ENCODE results near the gene BTBD9. TPM values are rescaled to one million over a fixed set of nuclear protein-coding genes. Genes with fewer than 3 reads are reported as not detected.

BTBD9 gene
- total RNA-seq, 4 donors from 2014 or later: 17.3 to 50.3 (median 37.8) TPM

GRCh38 chr6:38476141-38476540, 163.6 kb downstream of the BTBD9 start:
- H3K4me3 ChIP-seq: no peak overlapping the region
- no peak overlapping the region for H3K27ac ChIP-seq
- H3K27me3 ChIP-seq: no peaks in the 10 kb centered on the region
- DNase-seq: no peak
- TF ChIP-seq CTCF (IDR thresholded peaks at IDR 0.05) (no peak), POLR2A (IDR thresholded peaks at IDR 0.05) (no peak)
- H3K36me3 ChIP-seq: no peaks in the 10 kb centered on the region
- H3K9me3 ChIP-seq: no peaks in the 10 kb centered on the region
- H3K4me1 ChIP-seq: no peaks in the 10 kb centered on the region

GRCh38 chr6:38470548-38470947, 169.2 kb downstream of the BTBD9 start:
- DNase-seq: no peak
- H3K36me3 ChIP-seq: no peaks in the 10 kb centered on the region
- no peaks in the 10 kb centered on the region for H3K27me3 ChIP-seq
- no peak for TF ChIP-seq CTCF (IDR thresholded peaks at IDR 0.05)
- TF ChIP-seq POLR2A (IDR thresholded peaks at IDR 0.05): no peak
- no peaks in the 10 kb centered on the region for H3K4me1 ChIP-seq
- no peak overlapping the region for H3K27ac ChIP-seq
- no peak overlapping the region for H3K4me3 ChIP-seq
- H3K9me3 ChIP-seq: no peaks in the 10 kb centered on the region

- H3K27me3 ChIP-seq: no peaks in the 10 kb centered on the region
- no peak overlapping the region for H3K4me3 ChIP-seq
- no peaks in the 10 kb centered on the region for H3K36me3 ChIP-seq
- no peak overlapping the region for H3K27ac ChIP-seq
- TF ChIP-seq POLR2A (IDR thresholded peaks at IDR 0.05) (no peak), CTCF (IDR thresholded peaks at IDR 0.05) (no peak)
- no peaks in the 10 kb centered on the region for H3K9me3 ChIP-seq
- no peak for DNase-seq
- no peaks in the 10 kb centered on the region for H3K4me1 ChIP-seq
Observed at GRCh38 chr6:38467566-38467965, 172.2 kb downstream of the BTBD9 start.

- Histone ChIP-seq H3K27ac (no peak overlapping the region), H3K4me1 (no peaks in the 10 kb centered on the region), H3K27me3 (no peaks in the 10 kb centered on the region), H3K4me3 (no peak overlapping the region), H3K9me3 (no peaks in the 10 kb centered on the region), H3K36me3 (no peaks in the 10 kb centered on the region)
- DNase-seq: no peak
- TF ChIP-seq POLR2A (IDR thresholded peaks at IDR 0.05): no peak
- no peak for TF ChIP-seq CTCF (IDR thresholded peaks at IDR 0.05)
Observed at GRCh38 chr6:38460186-38460585, 179.5 kb downstream of the BTBD9 start.

- no peaks in the 10 kb centered on the region for H3K27me3 ChIP-seq
- no peaks in the 10 kb centered on the region for H3K36me3 ChIP-seq
- H3K4me3 ChIP-seq: no peak overlapping the region
- no peak overlapping the region for H3K27ac ChIP-seq
- H3K9me3 ChIP-seq: no peaks in the 10 kb centered on the region
- no peaks in the 10 kb centered on the region for H3K4me1 ChIP-seq
- DNase-seq: no peak
- TF ChIP-seq CTCF (IDR thresholded peaks at IDR 0.05) (no peak), POLR2A (IDR thresholded peaks at IDR 0.05) (no peak)
Observed at GRCh38 chr6:38459291-38459690, 180.4 kb downstream of the BTBD9 start.

GRCh38 chr6:38453861-38454260, 185.9 kb downstream of the BTBD9 start:
- H3K4me3 ChIP-seq: no peak overlapping the region
- no peaks in the 10 kb centered on the region for H3K4me1 ChIP-seq
- no peak overlapping the region for H3K27ac ChIP-seq
- TF ChIP-seq POLR2A (IDR thresholded peaks at IDR 0.05) (no peak), CTCF (IDR thresholded peaks at IDR 0.05) (no peak)
- H3K36me3 ChIP-seq: no peaks in the 10 kb centered on the region
- no peaks in the 10 kb centered on the region for H3K9me3 ChIP-seq
- no peak for DNase-seq
- H3K27me3 ChIP-seq: no peaks in the 10 kb centered on the region

Measured in Peyer's patch (tissue), 4 donors.